Esophagus squamous epithelium (tissue), 5 donors: ENCODE results near the gene TMEM53. TPM values are rescaled to one million over a fixed set of nuclear protein-coding genes. Genes with fewer than 3 reads are reported as not detected.
"Not testable (repeated sequence)": the region's sequence is repeated elsewhere in the genome, so short reads cannot be mapped to it uniquely, and the experiment has no call there.

Source experiments
- DNase-seq: peaks from one replicate; lab custom pipeline; 2025; lab: John Stamatoyannopoulos, UW
- H3K27ac ChIP-seq, 4 donors: fragments of 200-600 bp; sonication (generic); one replicate each; pipeline ENCODE4 v1.5.1; 2016 to 2019; ENCODE audit warnings: mild to moderate bottlenecking in 1 of 4
- H3K27me3 ChIP-seq, 4 donors: fragments of 200-600 bp; sonication (generic); 1 replicate in 3 of 4; 2 replicates in 1 of 4; pipeline versions ENCODE4 v1.5.1 to v1.6.0; 2017 to 2021; ENCODE audit warnings: antibody characterized with exemption in 1 of 4
- H3K36me3 ChIP-seq, 3 donors: fragments of 200-600 bp; sonication (generic); one replicate each; pipeline ENCODE4 v1.5.1; 2016 to 2019
- H3K4me1 ChIP-seq, 3 donors: fragments of 200-600 bp; sonication (generic); one replicate each; pipeline ENCODE4 v1.5.1; 2017 to 2019
- H3K4me3 ChIP-seq, 4 donors: fragments of 200-600 bp; sonication (generic); 1 replicate in 3 of 4; 2 replicates in 1 of 4; pipeline ENCODE4 v1.5.1; 2016 to 2019; ENCODE audit warnings: mild to moderate bottlenecking in 2 of 4, moderate library complexity in 1 of 4
- H3K9me3 ChIP-seq, 3 donors: fragments of 200-600 bp; sonication (generic); one replicate each; pipeline ENCODE4 v1.5.1; 2016 to 2019
- POLR2A ChIP-seq, 4 donors: fragments of 450-650 bp; IDR thresholded peaks; one replicate each; pipeline ENCODE4 v1.6.1; 2017; ENCODE audit warnings: antibody characterized with exemption in 4 of 4, mild to moderate bottlenecking in 4 of 4, moderate library complexity in 3 of 4
- WGBS, 2 donors: methylation state at CpG; one replicate each; pipeline ENCODE4 v1.1.5; 2018; 5-methylcytosine and 5-hydroxymethylcytosine counted together
- intact Hi-C: fragments of 100-400 bp; cut with DNase I; formaldehyde crosslinking; loops from one replicate; pipeline ENCODE4 v1.15.0; 2022
- total RNA-seq, 4 donors: library from RNA; depleted of rRNA; stranded (reverse); fragments of >200 nt; gene quantifications; one replicate each; pipeline ENCODE4 v1.1.0, GENCODE V29; 2016
- TF ChIP-seq, protein P1 (sequence below), 6 experiments: fragments of 450-650 bp in 4 of 6; fragments of 200-600 bp in 2 of 6; sonication (generic) in 2 of 6; IDR thresholded peaks; one replicate each; pipeline ENCODE4 v1.5.1; 2016 to 2019; ENCODE audit warnings: antibody characterized with exemption in 6 of 6, mild to moderate bottlenecking in 4 of 6, moderate library complexity in 4 of 6
- donor health status: DM: yes; HTN: yes; CAD: no.

The TMEM53 gene
- total RNA-seq, 4 donors from 2014 or later = 3.2 to 5.8 (median 4.0) TPM

DNA sequence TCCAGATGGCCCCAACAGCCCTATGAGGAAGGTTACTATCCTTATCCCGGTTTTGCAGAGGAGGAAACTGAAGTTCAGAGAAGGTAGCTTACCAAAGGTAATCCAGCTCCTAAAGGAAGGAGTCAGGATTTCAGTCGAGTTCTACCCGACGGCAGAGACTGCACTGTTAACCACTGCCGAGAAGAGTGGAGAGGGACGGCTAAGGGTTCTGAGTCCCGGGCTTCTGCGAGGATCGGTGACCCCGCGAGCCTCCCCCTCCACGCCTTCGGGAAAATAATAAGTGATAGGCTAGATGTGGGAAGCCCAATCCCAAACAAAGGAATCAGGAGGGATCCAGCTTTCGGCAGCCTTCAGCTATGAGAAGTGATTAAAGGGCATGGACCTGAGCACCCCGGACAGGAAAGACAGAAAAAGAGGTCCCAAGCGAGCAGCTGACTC is 587 bp downstream of the TMEM53 start:
- Histone ChIP-seq H3K4me3 (peak overlapping the region; percentile 63 to 92 (median 78)), H3K27ac (peak overlapping the region; percentile 95 to 98 (median 98)), H3K4me1 (peaks cover 14 to 57% (median 25%) of the 10 kb centered on the region in 3 donors), H3K36me3 (no peaks in the 10 kb centered on the region), H3K27me3 (no peaks in the 10 kb centered on the region), H3K9me3 (no peaks in the 10 kb centered on the region)
- TF ChIP-seq POLR2A (IDR thresholded peaks at IDR 0.05) = no peak
- TF ChIP-seq, protein P1, sequence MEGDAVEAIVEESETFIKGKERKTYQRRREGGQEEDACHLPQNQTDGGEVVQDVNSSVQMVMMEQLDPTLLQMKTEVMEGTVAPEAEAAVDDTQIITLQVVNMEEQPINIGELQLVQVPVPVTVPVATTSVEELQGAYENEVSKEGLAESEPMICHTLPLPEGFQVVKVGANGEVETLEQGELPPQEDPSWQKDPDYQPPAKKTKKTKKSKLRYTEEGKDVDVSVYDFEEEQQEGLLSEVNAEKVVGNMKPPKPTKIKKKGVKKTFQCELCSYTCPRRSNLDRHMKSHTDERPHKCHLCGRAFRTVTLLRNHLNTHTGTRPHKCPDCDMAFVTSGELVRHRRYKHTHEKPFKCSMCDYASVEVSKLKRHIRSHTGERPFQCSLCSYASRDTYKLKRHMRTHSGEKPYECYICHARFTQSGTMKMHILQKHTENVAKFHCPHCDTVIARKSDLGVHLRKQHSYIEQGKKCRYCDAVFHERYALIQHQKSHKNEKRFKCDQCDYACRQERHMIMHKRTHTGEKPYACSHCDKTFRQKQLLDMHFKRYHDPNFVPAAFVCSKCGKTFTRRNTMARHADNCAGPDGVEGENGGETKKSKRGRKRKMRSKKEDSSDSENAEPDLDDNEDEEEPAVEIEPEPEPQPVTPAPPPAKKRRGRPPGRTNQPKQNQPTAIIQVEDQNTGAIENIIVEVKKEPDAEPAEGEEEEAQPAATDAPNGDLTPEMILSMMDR (IDR thresholded peaks at IDR 0.05) = no peak
- intact Hi-C loops = no loop called here
- no peak for DNase-seq
- 1% methylated on average over 14 to 15 of the region's 16 CpGs for WGBS, 2 donors

DNA sequence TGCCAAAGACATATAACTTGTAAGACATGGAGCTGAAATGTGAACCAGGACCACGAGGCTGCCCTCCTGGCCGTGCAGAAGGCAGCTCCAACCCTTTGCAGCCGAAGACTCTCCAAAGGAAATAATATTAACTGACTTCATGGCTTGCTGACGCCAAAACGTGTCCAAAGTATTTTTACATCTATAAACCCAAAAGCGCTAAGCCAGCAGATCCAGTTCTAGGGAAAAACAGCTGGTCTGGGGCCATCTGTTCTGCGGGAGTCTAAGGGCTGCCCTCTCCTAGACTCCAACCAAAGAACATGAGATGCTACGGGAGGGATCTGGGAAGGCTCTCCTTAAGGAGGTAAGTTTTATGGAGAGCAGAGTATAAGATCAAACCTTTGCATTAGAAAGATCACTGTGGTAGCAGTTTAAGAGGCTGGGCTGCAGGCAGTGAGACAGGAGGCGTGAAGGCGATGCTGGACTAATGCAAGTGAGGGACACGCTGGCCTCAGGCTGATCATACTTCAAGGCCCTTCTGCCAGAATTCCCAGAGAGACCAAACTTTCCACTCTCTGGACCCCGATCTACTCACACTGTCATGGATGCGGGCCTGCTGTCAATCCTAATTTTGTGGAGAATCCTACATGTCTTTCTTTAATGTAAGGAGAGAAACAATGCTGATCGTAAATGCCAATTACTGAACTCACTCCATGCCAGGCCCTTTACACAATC is 1.2 kb downstream of the TMEM53 start:
- Histone ChIP-seq H3K9me3 (no peaks in the 10 kb centered on the region), H3K27me3 (no peaks in the 10 kb centered on the region), H3K4me1 (peaks cover 14 to 57% (median 25%) of the 10 kb centered on the region in 3 donors), H3K36me3 (no peaks in the 10 kb centered on the region), H3K4me3 (peak overlapping the region; percentile 63 to 92 (median 78)), H3K27ac (peak overlapping the region; percentile 95 to 98 (median 98))
- intact Hi-C loops = no loop called here
- DNase-seq = no peak
- TF ChIP-seq, protein P1 (IDR thresholded peaks at IDR 0.05) = no peak
- TF ChIP-seq POLR2A (IDR thresholded peaks at IDR 0.05) = no peak
- 69 to 84% methylated on average over 12 to 14 of the region's 14 CpGs for WGBS, 2 donors

DNA sequence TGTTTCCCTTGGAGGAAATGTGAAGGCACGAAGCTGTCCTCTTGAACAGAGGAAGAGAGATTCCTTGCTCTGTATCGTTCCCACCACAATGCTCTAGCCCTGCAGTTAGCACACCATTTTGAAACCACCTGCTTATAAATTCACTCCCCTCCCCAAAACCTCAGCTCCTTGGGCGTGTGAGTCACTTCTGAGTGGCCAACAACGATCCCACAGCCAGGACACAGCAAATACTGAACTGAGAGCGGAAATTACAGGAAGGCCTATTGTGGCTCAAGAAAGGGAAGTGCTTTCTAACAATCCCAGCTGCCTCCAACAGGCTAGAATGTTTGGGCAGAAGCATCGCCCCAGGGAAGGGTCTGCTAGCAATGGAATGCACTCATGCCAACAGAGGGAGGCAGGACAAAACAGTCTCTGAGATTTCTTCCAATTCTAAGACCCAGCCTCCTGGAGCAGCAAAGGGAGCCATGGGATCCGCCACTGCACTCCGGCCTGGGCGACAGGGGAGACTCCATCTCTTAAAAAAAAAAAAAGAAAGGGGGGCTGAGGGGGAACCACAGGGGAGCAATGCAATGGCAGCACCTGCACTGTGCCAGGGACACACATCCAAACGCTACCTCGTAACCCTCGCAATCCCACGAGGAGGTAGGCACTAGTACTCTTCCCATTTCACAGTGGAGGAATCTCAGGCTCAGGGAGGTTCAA is 1.9 kb downstream of the TMEM53 start:
- WGBS, 2 donors = 49 to 56% methylated on average over 5 to 11 of the region's 13 CpGs
- Histone ChIP-seq H3K4me3 (peak overlapping the region in 1 of 4 donors; percentile 92), H3K27me3 (no peaks in the 10 kb centered on the region), H3K27ac (peak overlapping the region in 3 of 4 donors; percentile 50 to 98 (median 97)), H3K9me3 (no peaks in the 10 kb centered on the region), H3K36me3 (no peaks in the 10 kb centered on the region), H3K4me1 (peaks cover 14 to 51% (median 25%) of the 10 kb centered on the region in 3 donors)
- DNase-seq = no peak
- intact Hi-C loops = no loop called here
- TF ChIP-seq, protein P1 (IDR thresholded peaks at IDR 0.05) = no peak
- TF ChIP-seq POLR2A (IDR thresholded peaks at IDR 0.05) = no peak

DNA sequence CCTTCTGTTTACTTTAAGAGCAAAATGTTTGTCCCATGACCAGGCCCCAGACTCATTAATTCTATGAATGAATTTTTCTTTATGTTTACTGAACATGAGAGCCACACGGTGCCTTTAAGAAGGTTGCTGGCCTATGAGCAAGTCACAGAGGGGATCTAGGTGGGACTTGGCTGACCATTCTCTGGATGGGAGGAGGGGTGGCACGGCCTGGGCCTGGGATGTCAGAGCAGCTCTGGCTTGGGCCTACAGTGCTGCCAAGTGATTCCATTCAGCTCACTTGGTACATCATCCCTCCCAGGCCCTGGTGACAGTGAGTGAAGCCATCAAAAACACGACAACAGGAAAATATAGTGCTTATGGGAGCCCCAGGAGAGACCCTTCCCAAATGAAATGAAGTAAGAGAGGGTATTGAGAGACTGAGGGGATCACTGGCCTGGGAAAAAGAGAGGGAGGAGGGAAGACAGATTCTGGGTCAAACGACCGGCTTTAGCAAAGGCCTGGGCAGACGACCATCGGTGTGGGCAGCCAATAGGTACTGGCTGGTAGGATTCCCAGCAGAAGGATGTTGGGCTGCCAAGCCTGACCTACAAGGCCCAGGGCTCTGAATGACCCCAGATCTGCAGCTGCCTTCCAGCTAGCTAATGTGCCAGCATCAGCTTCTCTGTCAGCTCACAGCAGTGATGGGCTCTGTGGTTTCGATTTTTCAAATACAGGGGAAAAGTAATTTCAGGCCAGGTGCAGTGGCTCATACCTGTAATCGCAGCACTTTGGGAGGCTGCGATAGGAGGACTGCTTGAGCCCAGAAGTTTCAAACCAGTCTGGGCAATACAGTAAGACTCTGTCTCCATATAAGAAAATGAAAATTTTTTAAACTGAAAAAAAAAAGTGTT is 3.3 kb downstream of the TMEM53 start:
- Histone ChIP-seq H3K4me1 (peaks cover 14 to 39% (median 25%) of the 10 kb centered on the region in 3 donors), H3K36me3 (no peaks in the 10 kb centered on the region), H3K27ac (peak overlapping the region in 1 of 4 donors; percentile 97), H3K4me3 (no peak overlapping the region), H3K27me3 (no peaks in the 10 kb centered on the region), H3K9me3 (no peaks in the 10 kb centered on the region)
- intact Hi-C loops = no loop called here
- WGBS, 2 donors = 90 to 94% methylated on average over 9 to 10 of the region's 10 CpGs
- DNase-seq = no peak
- TF ChIP-seq POLR2A (IDR thresholded peaks at IDR 0.05) = no peak
- TF ChIP-seq, protein P1 (IDR thresholded peaks at IDR 0.05) = no peak

DNA sequence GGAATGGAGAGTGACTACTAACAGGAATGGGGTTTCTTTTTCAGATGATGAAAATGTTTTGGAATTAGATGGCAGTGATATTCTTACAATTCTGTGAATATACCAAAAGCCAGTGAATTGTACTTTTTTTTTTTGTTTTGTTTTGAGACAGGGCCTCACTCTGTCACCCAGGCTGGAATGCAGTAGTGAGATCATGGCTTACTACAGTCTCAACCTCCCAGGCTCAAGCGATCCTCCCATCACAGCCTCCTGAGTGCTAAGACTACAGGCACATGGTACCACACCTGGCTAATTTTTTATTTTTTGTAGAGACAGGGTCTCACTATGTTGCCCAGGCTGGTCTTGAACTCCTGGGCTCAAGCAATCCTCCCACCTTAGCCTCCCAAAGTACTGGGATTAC is 7.6 kb downstream of the TMEM53 start:
- H3K4me3 ChIP-seq, intact Hi-C loops, H3K4me1 ChIP-seq, H3K27ac ChIP-seq, H3K9me3 ChIP-seq, H3K27me3 ChIP-seq, DNase-seq, H3K36me3 ChIP-seq: not testable (repeated sequence)
- WGBS, 2 donors = 79 to 88% methylated on average over 1 of the region's 1 CpG
